Subcutaneous adipose tissue (tissue), 4 donors: ENCODE measurements around the gene RBM33. TPM values are rescaled to one million over a fixed set of nuclear protein-coding genes. Genes with fewer than 3 reads are reported as not detected.

Experiments
- CTCF ChIP-seq: fragments of 450-650 bp; IDR thresholded peaks from one replicate; pipeline ENCODE4 v1.5.1; 2016; ENCODE audit warnings: low read depth, mild to moderate bottlenecking, control low read depth, antibody characterized with exemption, moderate library complexity
- total RNA-seq, 4 donors: library from RNA; depleted of rRNA; stranded (reverse); fragments of >200 nt; gene quantifications; one replicate each; pipeline ENCODE4 v1.1.0, GENCODE V29; 2016

Gene RBM33
- total RNA-seq, 4 donors from 2014 or later: 33.9 to 69.1 (median 46.2) TPM

DNA sequence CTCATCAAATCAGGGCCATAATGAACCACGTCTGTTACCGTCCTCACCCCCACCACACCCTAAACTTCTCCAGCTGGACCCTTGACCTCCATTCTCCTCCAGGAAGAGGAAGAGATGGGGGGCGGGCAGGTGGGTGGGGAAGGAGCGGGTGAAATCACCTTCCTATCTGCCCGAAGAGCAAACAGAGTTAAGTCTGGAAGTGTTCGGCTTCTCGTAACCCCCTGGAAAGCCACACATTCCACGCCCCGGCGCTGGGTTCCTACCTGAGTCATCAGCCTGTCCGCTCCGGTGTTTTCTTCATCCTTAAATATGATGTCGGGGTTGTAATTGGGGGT is 167.1 kb downstream of the RBM33 start:
- TF ChIP-seq CTCF: no peak

DNA sequence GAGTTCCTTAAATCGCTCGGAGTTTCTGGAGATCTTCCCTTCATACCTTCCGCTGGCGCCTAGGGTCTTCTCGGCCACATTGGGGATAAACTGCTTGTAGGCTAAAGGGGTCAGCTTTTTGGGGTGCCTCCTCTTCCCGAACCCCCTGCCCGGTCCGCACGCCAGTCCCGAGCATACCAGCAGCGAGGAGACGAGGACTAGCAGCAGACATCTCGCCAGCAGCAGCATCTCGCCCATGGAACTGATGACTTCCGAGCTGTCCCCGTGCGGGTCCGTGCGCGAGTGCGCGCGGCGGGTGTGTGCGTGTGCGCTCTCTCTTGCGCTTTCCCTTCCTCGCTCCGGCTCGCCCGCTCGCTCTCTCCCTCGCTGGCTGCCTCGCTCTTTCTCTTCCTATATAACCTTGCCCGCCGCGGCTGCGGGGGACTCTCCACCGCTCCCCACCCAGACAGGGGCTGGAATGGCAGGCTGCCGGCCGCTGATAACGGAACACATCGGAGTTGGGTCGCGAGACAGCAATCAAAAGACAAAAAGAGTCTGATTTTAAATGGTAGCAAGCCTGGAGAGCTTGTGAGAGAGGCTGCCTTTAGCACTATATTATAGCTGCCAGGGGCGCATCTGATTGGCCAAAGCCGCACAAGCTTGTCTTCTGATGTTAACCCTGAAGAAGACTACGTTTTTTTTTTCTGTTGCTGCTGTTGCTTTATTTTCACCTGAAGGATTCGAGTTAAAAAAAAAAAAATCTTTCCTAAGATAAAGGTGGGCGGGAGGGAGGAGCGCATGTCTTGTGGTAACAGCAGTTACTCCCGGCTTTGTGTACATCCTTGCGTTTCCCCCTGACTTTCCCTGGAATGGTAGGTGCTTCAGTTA is 167.7 kb downstream of the RBM33 start, which contains the start of gene SHH:
Gene SHH, minus strand, starts transcription at position 569 of the 867 bp plus-strand sequence. Its CDS starts 341 bp downstream, at position 228.
- no peak for TF ChIP-seq CTCF

- no peak for TF ChIP-seq CTCF
Measured at GRCh38 chr7:155813125-155813524, 168.7 kb downstream of the RBM33 start.

- TF ChIP-seq CTCF: no peak
Measured at GRCh38 chr7:155813546-155814315, 169.3 kb downstream of the RBM33 start.

GRCh38 chr7:155814316-155815276 is 170.1 kb downstream of the RBM33 start:
- TF ChIP-seq CTCF: no peak

GRCh38 chr7:155815332-155816191 is 171.1 kb downstream of the RBM33 start:
- no peak for TF ChIP-seq CTCF
